ENCODE data around the gene THOC5. TPM values are rescaled to one million over a fixed set of nuclear protein-coding genes. Genes with fewer than 3 reads are reported as not detected.

The THOC5 gene
- total RNA-seq, 6 experiments from 2014 or later: 11.9 to 17.4 (median 14.1) TPM

GRCh38 chr22:29541845-29542244, 11.7 kb downstream of the THOC5 start:
- H3K9me3 ChIP-seq: no peaks in the 10 kb centered on the region
- ATAC-seq: peak in 1 of 4 donors; percentile 50
- DNase-seq: no peak
- H3K27me3 ChIP-seq: no peaks in the 10 kb centered on the region
- H3K27ac ChIP-seq: no peak overlapping the region
- intact Hi-C loops (cut with DNase I): no loop called here
- peaks cover 0 to 52% (median 21%) of the 10 kb centered on the region in 4 donors for H3K36me3 ChIP-seq
- H3K4me3 ChIP-seq: no peak overlapping the region
- no peaks in the 10 kb centered on the region for H3K4me1 ChIP-seq
- TF ChIP-seq POLR2A (IDR thresholded peaks at IDR 0.05) (no peak), CTCF (IDR thresholded peaks at IDR 0.05) (no peak)
- 63% methylated on average over 1 of the region's 1 CpG for WGBS (ENCODE audit: insufficient coverage, low coverage, low lambda C conversion rate, missing lambda C conversion rate)

GRCh38 chr22:29539105-29539504, 14.5 kb downstream of the THOC5 start:
- TF ChIP-seq POLR2A (IDR thresholded peaks at IDR 0.05) (no peak), CTCF (IDR thresholded peaks at IDR 0.05) (no peak)
- Histone ChIP-seq H3K36me3 (peaks cover 0 to 70% (median 26%) of the 10 kb centered on the region in 4 donors), H3K4me1 (no peaks in the 10 kb centered on the region), H3K27ac (no peak overlapping the region), H3K9me3 (no peaks in the 10 kb centered on the region), H3K4me3 (no peak overlapping the region), H3K27me3 (no peaks in the 10 kb centered on the region)
- WGBS (ENCODE audit: insufficient coverage, low coverage, low lambda C conversion rate, missing lambda C conversion rate): 57% methylated on average over 1 of the region's 3 CpGs
- ATAC-seq (peak in 1 of 4 donors; percentile 26), DNase-seq (no peak)
- intact Hi-C loops (cut with DNase I): loop anchor here in 1 of 2 donors (10.0 kb wide), 1 partner anchor 144 kb away; no protein-coding TSS in a partner anchor

DNA sequence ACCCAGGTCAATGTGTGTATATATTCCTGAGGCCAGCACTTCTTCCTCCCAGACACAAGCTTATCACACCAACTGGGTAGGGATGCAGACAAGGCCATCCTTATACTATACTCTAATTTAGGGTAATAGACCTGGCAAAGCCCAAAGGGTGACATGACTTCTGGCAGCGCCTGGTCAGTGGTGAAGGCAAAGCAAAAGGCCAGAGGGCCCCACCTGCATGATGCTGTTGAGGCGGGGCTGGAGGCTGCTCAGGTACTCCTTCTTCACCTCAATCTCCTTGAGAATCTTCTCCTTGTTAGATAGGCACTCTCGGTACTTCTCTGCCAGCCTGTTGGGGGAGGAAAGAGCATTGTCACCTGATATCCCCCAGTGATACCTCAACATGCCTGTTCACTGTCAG, 17.1 kb downstream of the THOC5 start:
- TF ChIP-seq POLR2A (IDR thresholded peaks at IDR 0.05): no peak
- TF ChIP-seq CTCF (IDR thresholded peaks at IDR 0.05): no peak
- Histone ChIP-seq H3K4me3 (no peak overlapping the region), H3K9me3 (no peaks in the 10 kb centered on the region), H3K36me3 (peaks cover 0 to 84% (median 25%) of the 10 kb centered on the region in 4 donors), H3K4me1 (no peaks in the 10 kb centered on the region), H3K27me3 (no peaks in the 10 kb centered on the region), H3K27ac (no peak overlapping the region)
- DNase-seq (no peak), ATAC-seq (no peak)
- intact Hi-C loops (cut with DNase I): loop anchor here in 1 of 2 donors (10.0 kb wide), 1 partner anchor 142 kb away; no protein-coding TSS in a partner anchor
- WGBS (ENCODE audit: insufficient coverage, low coverage, low lambda C conversion rate, missing lambda C conversion rate): 100% methylated on average over 2 of the region's 3 CpGs

DNA sequence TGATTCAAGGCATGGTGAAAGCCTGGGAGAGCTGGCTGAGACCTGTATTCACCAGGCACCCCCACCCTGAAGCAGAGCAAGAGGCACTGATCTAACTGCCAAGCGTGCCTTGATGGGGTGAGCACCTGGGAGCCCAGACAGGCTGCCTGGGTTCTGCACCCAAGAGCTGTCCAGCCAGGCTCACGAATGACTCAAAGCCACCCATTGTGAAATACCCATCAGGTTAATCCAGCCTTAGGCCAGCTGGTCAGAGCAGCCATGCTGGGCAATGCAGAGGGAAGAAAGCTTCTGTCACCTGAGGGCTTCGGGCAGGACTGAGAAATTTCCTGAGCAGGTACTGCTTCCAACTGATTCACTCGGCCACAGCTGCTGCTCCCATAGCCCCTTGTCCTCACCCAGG, 22.1 kb downstream of the THOC5 start:
- ATAC-seq (peak in 1 of 4 donors; percentile 31), DNase-seq (no peak)
- 94% methylated on average over 3 of the region's 4 CpGs for WGBS (ENCODE audit: insufficient coverage, low coverage, low lambda C conversion rate, missing lambda C conversion rate)
- Histone ChIP-seq H3K27me3 (no peaks in the 10 kb centered on the region), H3K27ac (no peak overlapping the region), H3K4me3 (no peak overlapping the region), H3K4me1 (no peaks in the 10 kb centered on the region), H3K9me3 (no peaks in the 10 kb centered on the region), H3K36me3 (peaks cover 0 to 83% (median 18%) of the 10 kb centered on the region in 4 donors)
- intact Hi-C loops (cut with DNase I): loop anchor here in 1 of 2 donors (10.0 kb wide), 1 partner anchor 137 kb away; no protein-coding TSS in a partner anchor
- TF ChIP-seq POLR2A (IDR thresholded peaks at IDR 0.05) (no peak), CTCF (IDR thresholded peaks at IDR 0.05) (no peak)
